Activated naive CD8-positive, alpha-beta T cell treated with anti-CD3 and anti-CD28 coated beads, Interleukin-2, amount 50 U/mL, for 24 hours (primary cell): Measurements from ENCODE around the gene TNN.

Experiments
- ATAC-seq: fragments of 150-1000 bp; cut with Tn5 transposase; one replicate; pipeline ENCODE4 v1.10.0; 2021
- DNase-seq: peaks from one replicate; pipeline ENCODE4 v3.0.0; 2021
- H3K27ac Mint-ChIP-seq: one replicate; pipeline ENCODE4 v1.8.0; 2021; ENCODE audit warnings: mild to moderate bottlenecking, mixed read lengths
- H3K27me3 Mint-ChIP-seq: one replicate; pipeline ENCODE4 v1.8.0; 2021; ENCODE audit warnings: mixed read lengths
- H3K36me3 Mint-ChIP-seq: one replicate; pipeline ENCODE4 v1.8.0; 2021; ENCODE audit warnings: low read depth, mixed read lengths
- H3K4me1 Mint-ChIP-seq: one replicate; pipeline ENCODE4 v1.8.0; 2021; ENCODE audit warnings: mixed read lengths
- H3K4me3 Mint-ChIP-seq: one replicate; pipeline ENCODE4 v1.8.0; 2021; ENCODE audit warnings: mild to moderate bottlenecking, moderate library complexity, mixed read lengths
- H3K9me3 Mint-ChIP-seq: one replicate; pipeline ENCODE4 v1.8.0; 2021; ENCODE audit warnings: mixed read lengths

Gene TNN

GRCh38 chr1:175195798-175196197, 128.2 kb downstream of the TNN start:
- peaks cover under 1% of the 10 kb centered on the region for H3K36me3 Mint-ChIP-seq
- DNase-seq: no peak
- H3K4me1 Mint-ChIP-seq: peaks cover 35% of the 10 kb centered on the region
- H3K27me3 Mint-ChIP-seq: no peaks in the 10 kb centered on the region
- H3K4me3 Mint-ChIP-seq: no peak overlapping the region
- ATAC-seq: no peak
- H3K27ac Mint-ChIP-seq: no peak overlapping the region
- no peaks in the 10 kb centered on the region for H3K9me3 Mint-ChIP-seq

DNA sequence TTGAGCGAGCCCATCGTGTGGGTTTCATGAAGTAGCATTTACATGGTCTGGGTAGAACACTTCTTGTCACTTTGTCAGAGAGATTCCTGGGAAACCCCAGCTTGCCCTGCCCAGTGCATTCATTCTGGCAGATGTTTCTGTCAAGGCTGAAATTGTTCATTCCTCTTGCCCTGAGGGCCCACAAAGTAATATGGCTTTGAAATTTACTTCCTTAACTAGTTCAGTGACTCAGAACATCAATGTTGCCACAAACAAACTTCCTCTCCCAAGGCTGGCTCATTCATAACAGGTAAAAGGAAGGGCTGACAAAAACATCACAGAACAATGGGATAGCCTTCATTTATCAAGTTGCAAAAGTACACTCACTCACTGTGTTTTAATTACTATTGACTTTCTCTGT, 129.9 kb downstream of the TNN start:
- Mint-ChIP-seq H3K4me3 (no peak overlapping the region), H3K27ac (no peak overlapping the region), H3K36me3 (no peaks in the 10 kb centered on the region), H3K27me3 (no peaks in the 10 kb centered on the region), H3K4me1 (peaks cover 26% of the 10 kb centered on the region), H3K9me3 (no peaks in the 10 kb centered on the region)
- DNase-seq (no peak), ATAC-seq (no peak)
